ENCODE measurements around the gene NINL.
"Not testable (repeated sequence)": the region's sequence is repeated elsewhere in the genome, so short reads cannot be mapped to it uniquely, and the experiment has no call there.

Gene NINL

DNA sequence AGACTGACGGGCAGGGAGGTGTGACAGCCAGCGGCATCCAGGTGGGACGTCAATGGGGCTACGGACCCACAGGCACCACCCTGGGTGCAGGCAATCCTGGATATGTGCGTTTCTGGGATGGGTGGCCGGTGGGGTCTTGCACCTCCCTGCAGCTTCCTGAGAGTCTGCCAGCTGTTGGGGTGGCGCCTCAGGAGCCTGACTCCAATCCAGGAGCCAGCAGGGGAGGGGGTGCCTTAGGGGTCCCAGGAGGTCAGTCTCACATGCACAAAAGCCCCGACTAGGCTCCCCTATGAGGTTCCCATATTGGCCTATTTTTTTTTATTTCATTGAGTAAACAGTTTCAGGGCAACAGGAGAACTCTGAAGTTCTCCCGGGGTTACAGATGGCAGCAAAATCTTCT lies 104.5 kb downstream of the NINL start:
- H3K4me3 ChIP-seq (ENCODE audit: low read depth, low read length): no peak overlapping the region
- TF ChIP-seq, protein P1, sequence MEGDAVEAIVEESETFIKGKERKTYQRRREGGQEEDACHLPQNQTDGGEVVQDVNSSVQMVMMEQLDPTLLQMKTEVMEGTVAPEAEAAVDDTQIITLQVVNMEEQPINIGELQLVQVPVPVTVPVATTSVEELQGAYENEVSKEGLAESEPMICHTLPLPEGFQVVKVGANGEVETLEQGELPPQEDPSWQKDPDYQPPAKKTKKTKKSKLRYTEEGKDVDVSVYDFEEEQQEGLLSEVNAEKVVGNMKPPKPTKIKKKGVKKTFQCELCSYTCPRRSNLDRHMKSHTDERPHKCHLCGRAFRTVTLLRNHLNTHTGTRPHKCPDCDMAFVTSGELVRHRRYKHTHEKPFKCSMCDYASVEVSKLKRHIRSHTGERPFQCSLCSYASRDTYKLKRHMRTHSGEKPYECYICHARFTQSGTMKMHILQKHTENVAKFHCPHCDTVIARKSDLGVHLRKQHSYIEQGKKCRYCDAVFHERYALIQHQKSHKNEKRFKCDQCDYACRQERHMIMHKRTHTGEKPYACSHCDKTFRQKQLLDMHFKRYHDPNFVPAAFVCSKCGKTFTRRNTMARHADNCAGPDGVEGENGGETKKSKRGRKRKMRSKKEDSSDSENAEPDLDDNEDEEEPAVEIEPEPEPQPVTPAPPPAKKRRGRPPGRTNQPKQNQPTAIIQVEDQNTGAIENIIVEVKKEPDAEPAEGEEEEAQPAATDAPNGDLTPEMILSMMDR (IDR thresholded peaks at IDR 0.05; ENCODE audit: insufficient read depth, low read depth, low read length, missing control alignments): no peak
- DNase-seq (ENCODE audit: low read depth): no peak

DNA sequence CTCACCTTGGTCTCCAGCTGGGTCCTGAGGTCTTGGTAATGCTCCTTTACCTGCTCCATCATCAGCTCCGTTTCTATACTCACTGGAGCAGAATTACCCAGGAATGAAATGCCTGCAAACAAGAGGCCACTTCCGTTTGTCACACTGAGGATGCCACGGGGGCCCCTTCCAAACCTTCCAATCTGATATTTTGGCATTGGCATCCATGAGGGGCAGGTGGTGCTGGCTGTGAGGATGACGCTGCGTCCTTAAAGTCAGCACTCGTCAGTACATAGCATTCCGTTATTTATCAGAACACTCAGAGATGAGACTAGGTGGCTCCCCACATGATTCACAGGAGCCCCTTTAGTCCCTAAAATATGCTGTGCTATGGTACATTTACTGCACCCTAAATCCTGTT lies 105.2 kb downstream of the NINL start:
- DNase-seq (ENCODE audit: low read depth): no peak
- H3K4me3 ChIP-seq (ENCODE audit: low read depth, low read length): no peak overlapping the region
- TF ChIP-seq, protein P1 (IDR thresholded peaks at IDR 0.05; ENCODE audit: insufficient read depth, low read depth, low read length, missing control alignments): no peak

DNA sequence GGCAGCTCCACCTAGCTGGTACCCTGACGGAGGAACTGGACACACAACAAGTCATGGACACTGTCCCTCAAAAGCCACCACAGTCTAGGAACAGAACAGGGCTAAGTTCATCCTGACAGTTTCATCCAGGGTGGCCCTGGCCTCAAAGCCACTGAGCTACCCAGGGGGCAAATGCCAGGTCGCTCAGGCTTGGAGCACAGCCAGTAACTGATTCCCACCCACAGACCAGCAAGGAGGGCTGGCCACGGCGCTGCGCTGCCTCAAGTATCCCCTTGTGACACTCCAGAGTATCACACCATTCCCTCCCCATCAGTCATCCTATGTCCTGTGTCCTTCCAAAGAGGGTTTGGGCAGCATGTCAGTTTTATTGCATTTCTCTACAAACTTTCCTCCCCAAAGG lies 105.7 kb downstream of the NINL start:
- TF ChIP-seq, protein P1 (IDR thresholded peaks at IDR 0.05; ENCODE audit: insufficient read depth, low read depth, low read length, missing control alignments): no peak
- H3K4me3 ChIP-seq (ENCODE audit: low read depth, low read length): no peak overlapping the region
- no peak for DNase-seq (ENCODE audit: low read depth)

DNA sequence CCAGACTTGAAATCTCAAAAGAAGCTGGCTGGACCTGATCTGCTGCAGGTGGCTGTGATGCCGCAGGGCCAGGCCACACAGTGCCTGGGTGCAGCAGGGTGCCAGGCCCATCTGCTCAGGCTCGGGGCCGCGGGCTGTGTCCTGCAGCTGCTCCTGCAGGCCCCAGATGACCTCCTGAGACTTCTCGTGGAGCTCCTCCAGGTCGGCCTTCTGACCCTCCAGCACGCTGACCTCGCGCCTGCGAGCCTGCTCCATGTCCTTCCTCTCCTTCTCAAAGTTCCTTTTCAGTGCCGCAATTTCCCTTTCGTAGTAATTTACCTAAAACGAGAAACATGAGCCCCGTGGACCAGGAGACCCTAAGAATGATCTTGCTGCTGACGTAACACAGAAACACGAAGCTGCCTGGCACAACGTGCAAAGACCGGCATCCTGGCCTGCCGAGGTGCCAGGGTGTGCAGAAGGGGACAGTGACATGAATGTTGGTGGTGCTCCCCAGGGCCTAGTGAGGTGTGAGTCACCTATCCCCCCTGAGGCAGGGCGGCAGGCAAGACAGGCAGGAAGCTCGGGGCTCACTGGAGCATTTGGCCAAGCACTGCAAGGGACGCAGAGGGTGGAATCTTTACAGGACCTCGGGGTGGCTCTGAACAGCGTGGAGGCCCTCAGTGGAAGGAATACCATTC lies 106.3 kb downstream of the NINL start:
- TF ChIP-seq, protein P1 (IDR thresholded peaks at IDR 0.05; ENCODE audit: insufficient read depth, low read depth, low read length, missing control alignments): no peak
- DNase-seq (ENCODE audit: low read depth): no peak
- no peak overlapping the region for H3K4me3 ChIP-seq (ENCODE audit: low read depth, low read length)

DNA sequence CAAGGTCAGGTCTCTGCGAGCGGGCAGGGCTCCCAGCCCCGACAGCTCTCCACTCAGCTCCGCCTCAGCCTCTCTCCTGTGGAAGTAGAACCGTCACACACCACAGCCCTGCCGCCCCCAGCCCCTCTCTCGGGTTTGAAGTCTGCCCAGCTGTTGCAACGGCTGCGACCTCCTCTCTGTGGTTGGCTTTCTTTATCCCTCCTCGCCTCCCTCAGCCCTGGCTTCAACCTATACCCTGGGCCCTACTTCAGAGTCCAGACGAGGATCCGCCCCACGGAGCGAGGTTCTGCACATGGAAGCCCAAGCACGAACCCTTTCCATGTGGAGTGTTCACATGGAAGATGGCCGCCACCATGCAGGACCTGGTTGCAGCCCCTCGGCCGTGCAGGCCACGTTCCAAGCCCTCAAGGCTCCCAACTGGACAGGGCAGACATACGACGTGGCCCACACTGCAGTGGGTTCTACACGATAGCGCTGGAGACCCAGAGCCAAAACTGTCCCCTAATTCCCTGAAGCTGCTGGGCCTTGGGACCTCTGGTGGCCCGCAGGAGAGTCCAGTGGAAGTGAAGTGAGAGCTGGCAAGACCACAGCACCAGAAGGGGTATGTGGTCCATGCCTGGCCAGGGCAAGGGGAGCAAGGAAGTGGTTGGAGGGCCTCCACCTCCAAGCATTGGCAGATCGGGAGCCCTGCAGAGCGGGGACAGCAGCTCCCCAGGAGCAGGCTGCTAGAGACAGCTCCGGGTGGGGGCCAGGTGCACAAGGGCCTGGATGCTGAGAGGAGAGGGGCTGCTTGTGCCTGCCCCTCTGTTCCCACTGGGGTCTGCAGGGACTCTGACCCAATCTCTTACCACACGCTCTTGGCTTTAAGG lies 108.1 kb downstream of the NINL start:
- H3K4me3 ChIP-seq (ENCODE audit: low read depth, low read length): no peak overlapping the region
- TF ChIP-seq, protein P1 (IDR thresholded peaks at IDR 0.05; ENCODE audit: insufficient read depth, low read depth, low read length, missing control alignments): no peak
- DNase-seq (ENCODE audit: low read depth): no peak

DNA sequence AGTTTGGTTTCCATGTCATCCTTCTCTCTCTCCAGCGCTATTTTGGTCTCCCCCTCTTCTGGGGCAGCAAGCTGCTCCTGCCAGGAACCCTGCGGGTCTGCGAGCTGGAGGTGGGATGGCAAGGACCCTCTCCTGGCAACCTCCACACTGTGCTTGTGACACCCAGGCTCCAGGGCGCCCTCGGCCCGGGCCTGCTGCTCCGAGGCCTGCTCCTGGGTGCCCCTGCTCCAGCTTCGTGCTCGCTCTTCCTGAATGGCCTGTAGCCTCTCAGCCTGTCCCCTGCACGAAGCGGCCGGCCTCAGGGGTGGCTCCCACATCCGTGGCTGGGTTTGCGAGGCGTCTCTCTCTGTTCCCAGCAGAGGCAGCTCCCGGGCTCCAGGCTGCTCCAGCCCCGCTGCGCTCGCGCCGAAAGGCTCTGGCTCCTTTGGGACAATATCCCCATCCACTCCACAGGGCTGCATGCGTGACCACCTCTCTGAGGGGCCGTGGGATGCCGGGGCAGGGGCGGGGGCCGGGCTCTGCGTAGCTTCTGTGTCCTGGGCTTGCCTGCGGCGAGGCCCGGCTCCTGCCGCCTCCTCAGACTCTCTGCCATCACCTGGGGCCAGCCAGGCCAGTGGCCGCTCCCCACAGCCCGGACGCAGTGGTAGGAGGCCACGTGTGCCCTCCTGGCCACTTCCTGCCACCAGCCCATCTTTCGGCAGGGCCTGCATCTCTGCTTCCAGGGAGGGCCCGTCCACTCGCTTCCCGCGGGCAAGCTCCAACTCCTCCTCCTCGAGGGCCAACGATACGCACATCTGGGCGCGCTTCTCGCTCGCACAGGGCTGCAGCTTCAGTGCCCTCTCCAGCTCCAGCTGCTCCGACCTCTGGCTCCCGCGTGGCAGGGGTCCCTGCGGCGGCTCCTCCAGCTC lies 109.0 kb downstream of the NINL start:
- no peak overlapping the region for H3K4me3 ChIP-seq (ENCODE audit: low read depth, low read length)
- TF ChIP-seq, protein P1 (IDR thresholded peaks at IDR 0.05; ENCODE audit: insufficient read depth, low read depth, low read length, missing control alignments): no peak
- DNase-seq (ENCODE audit: low read depth): no peak

DNA sequence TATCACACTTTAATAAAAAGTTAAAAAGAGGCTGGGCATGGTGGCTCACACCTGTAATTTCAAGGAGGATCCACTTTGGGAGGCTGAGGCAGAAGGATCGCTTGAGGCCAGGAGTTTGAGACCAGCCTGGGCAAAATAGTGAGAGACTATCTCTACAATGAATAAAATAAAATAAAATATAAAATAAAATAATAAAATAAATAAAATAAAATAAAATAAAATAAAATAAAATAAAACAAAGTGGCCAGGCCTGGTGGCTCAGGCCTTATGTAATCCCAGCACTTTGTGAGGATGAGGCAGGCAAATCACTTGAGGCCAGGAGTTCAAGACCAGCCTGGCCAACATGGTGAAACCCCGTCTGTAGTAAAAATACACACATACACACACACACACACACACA lies 112.0 kb downstream of the NINL start:
- DNase-seq (ENCODE audit: low read depth); H3K4me3 ChIP-seq (ENCODE audit: low read depth, low read length): not testable (repeated sequence)

All from GM12865 (cell line).